Measurements from ENCODE around the gene OR8J1. TPM values are rescaled to one million over a fixed set of nuclear protein-coding genes. Genes with fewer than 3 reads are reported as not detected.
"Not testable (repeated sequence)": the region's sequence is repeated elsewhere in the genome, so short reads cannot be mapped to it uniquely, and the experiment has no call there.

The OR8J1 gene
- total RNA-seq: not detected

- Mint-ChIP-seq H3K9me3 (peaks cover 2 to 3% of the 10 kb centered on the region in 2 donors), H3K27me3 (ENCODE audit: low read depth) (no peaks in the 10 kb centered on the region), H3K27ac (no peak within 1 kb of the TSS), H3K36me3 (ENCODE audit: insufficient read depth in 2 of 2) (no peaks in the 10 kb centered on the region), H3K4me1 (ENCODE audit: low read depth) (no peaks in the 10 kb centered on the region), H3K4me3 (no peak within 1 kb of the TSS)
- DNase-seq: no peak
- no peak for ATAC-seq (replicated peaks in 1 of 2)
Observed at GRCh38 chr11:56353991-56354390, at the start of gene OR8J1. Gene OR8J1 (plus strand): TSS chr11:56354291. CDS start chr11:56360247, 5,956 bp downstream.

GRCh38 chr11:56307836-56308235 lies 46.3 kb upstream of the OR8J1 start:
- H3K9me3 Mint-ChIP-seq: peaks cover 18% of the 10 kb centered on the region in 2 donors

GRCh38 chr11:56314844-56315243 lies 39.2 kb upstream of the OR8J1 start, which contains the start of gene OR8K3:
Gene OR8K3 (plus strand): TSS chr11:56315144. CDS start chr11:56318307, 3,163 bp downstream.
- peaks cover 0 to 2% of the 10 kb centered on the region in 2 donors for H3K36me3 Mint-ChIP-seq (ENCODE audit: insufficient read depth in 2 of 2)

More at GRCh38 chr11:56307836-56308235, 46.3 kb upstream of the OR8J1 start:
- DNase-seq (no peak), ATAC-seq (replicated peaks in 1 of 2) (no peak)
- H3K4me1 Mint-ChIP-seq (ENCODE audit: low read depth): no peaks in the 10 kb centered on the region
- peaks cover 1 to 5% of the 10 kb centered on the region in 2 donors for H3K36me3 Mint-ChIP-seq (ENCODE audit: insufficient read depth in 2 of 2)
- no peaks in the 10 kb centered on the region for H3K27me3 Mint-ChIP-seq (ENCODE audit: low read depth)
- no peak overlapping the region for H3K4me3 Mint-ChIP-seq
- H3K27ac Mint-ChIP-seq: no peak overlapping the region

GRCh38 chr11:56331861-56332491 lies 22.1 kb upstream of the OR8J1 start:
- Mint-ChIP-seq H3K27ac (no peak overlapping the region), H3K4me3 (no peak overlapping the region), H3K9me3 (peaks cover 2 to 9% of the 10 kb centered on the region in 2 donors), H3K27me3 (ENCODE audit: low read depth) (no peaks in the 10 kb centered on the region), H3K4me1 (ENCODE audit: low read depth) (no peaks in the 10 kb centered on the region), H3K36me3 (ENCODE audit: insufficient read depth in 2 of 2) (peaks cover 2% of the 10 kb centered on the region in 2 donors)
- no peak for DNase-seq
- ATAC-seq (replicated peaks in 1 of 2): no peak

More at GRCh38 chr11:56314844-56315243, 39.2 kb upstream of the OR8J1 start, which contains the start of gene OR8K3:
- DNase-seq (no peak), ATAC-seq (replicated peaks in 1 of 2) (no peak)
- H3K4me3 Mint-ChIP-seq: no peak within 1 kb of the TSS
- H3K27ac Mint-ChIP-seq: no peak within 1 kb of the TSS
- H3K4me1 Mint-ChIP-seq (ENCODE audit: low read depth): no peaks in the 10 kb centered on the region
- H3K9me3 Mint-ChIP-seq: peaks cover 9 to 11% of the 10 kb centered on the region in 2 donors
- no peaks in the 10 kb centered on the region for H3K27me3 Mint-ChIP-seq (ENCODE audit: low read depth)

- ATAC-seq (replicated peaks in 1 of 2) (no peak), DNase-seq (no peak)
- Mint-ChIP-seq H3K27ac (no peak overlapping the region), H3K4me1 (ENCODE audit: low read depth) (no peaks in the 10 kb centered on the region), H3K4me3 (no peak overlapping the region), H3K9me3 (peaks cover 4 to 7% of the 10 kb centered on the region in 2 donors), H3K36me3 (ENCODE audit: insufficient read depth in 2 of 2) (peaks cover 2% of the 10 kb centered on the region in 2 donors), H3K27me3 (ENCODE audit: low read depth) (no peaks in the 10 kb centered on the region)
Observed at GRCh38 chr11:56333156-56333555, 20.9 kb upstream of the OR8J1 start.

GRCh38 chr11:56340289-56340688 lies 13.8 kb upstream of the OR8J1 start:
- peaks cover 2 to 14% of the 10 kb centered on the region in 2 donors for H3K9me3 Mint-ChIP-seq
- H3K27ac Mint-ChIP-seq: no peak overlapping the region
- no peak for DNase-seq
- H3K4me1 Mint-ChIP-seq (ENCODE audit: low read depth): no peaks in the 10 kb centered on the region
- H3K27me3 Mint-ChIP-seq (ENCODE audit: low read depth): no peaks in the 10 kb centered on the region
- no peak overlapping the region for H3K4me3 Mint-ChIP-seq
- H3K36me3 Mint-ChIP-seq (ENCODE audit: insufficient read depth in 2 of 2): no peaks in the 10 kb centered on the region
- no peak for ATAC-seq (replicated peaks in 1 of 2)

- H3K9me3 Mint-ChIP-seq: peaks cover 2 to 10% of the 10 kb centered on the region in 2 donors
- H3K36me3 Mint-ChIP-seq (ENCODE audit: insufficient read depth in 2 of 2): no peaks in the 10 kb centered on the region
- H3K4me1 Mint-ChIP-seq (ENCODE audit: low read depth): no peaks in the 10 kb centered on the region
- no peaks in the 10 kb centered on the region for H3K27me3 Mint-ChIP-seq (ENCODE audit: low read depth)
- H3K27ac Mint-ChIP-seq: no peak within 1 kb of the TSS
- no peak for DNase-seq
- no peak within 1 kb of the TSS for H3K4me3 Mint-ChIP-seq
- ATAC-seq (replicated peaks in 1 of 2): no peak
Observed at GRCh38 chr11:56345739-56346138, 8.4 kb upstream of the OR8J1 start, which contains the start of gene OR8K1. Gene OR8K1 (plus strand): TSS chr11:56346039. CDS start chr11:56346039, 0 bp downstream.

- Mint-ChIP-seq H3K9me3 (peaks cover under 1 to 11% of the 10 kb centered on the region in 2 donors), H3K27me3 (ENCODE audit: low read depth) (no peaks in the 10 kb centered on the region), H3K27ac (no peak within 1 kb of the TSS), H3K36me3 (ENCODE audit: insufficient read depth in 2 of 2) (no peaks in the 10 kb centered on the region), H3K4me1 (ENCODE audit: low read depth) (no peaks in the 10 kb centered on the region), H3K4me3 (no peak within 1 kb of the TSS)
- DNase-seq (no peak), ATAC-seq (replicated peaks in 1 of 2) (no peak)
Observed at GRCh38 chr11:56375324-56375723, 21.2 kb downstream of the OR8J1 start, which contains the start of gene OR8U1. Gene OR8U1 (plus strand): TSS chr11:56375624. CDS start chr11:56375624, 0 bp downstream.

GRCh38 chr11:56380120-56380519 lies 26.0 kb downstream of the OR8J1 start:
- ATAC-seq (replicated peaks in 1 of 2) (no peak), DNase-seq (no peak)
- Mint-ChIP-seq H3K27me3 (ENCODE audit: low read depth) (no peaks in the 10 kb centered on the region), H3K4me1 (ENCODE audit: low read depth) (no peaks in the 10 kb centered on the region), H3K4me3 (no peak overlapping the region), H3K9me3 (peaks cover 3 to 12% of the 10 kb centered on the region in 2 donors), H3K27ac (no peak overlapping the region), H3K36me3 (ENCODE audit: insufficient read depth in 2 of 2) (no peaks in the 10 kb centered on the region)

- Mint-ChIP-seq H3K27me3 (ENCODE audit: low read depth) (no peaks in the 10 kb centered on the region), H3K36me3 (ENCODE audit: insufficient read depth in 2 of 2) (no peaks in the 10 kb centered on the region), H3K27ac (no peak overlapping the region), H3K4me1 (ENCODE audit: low read depth) (no peaks in the 10 kb centered on the region), H3K4me3 (no peak overlapping the region), H3K9me3 (peaks cover 0 to 17% of the 10 kb centered on the region in 2 donors)
- no peak for DNase-seq
- ATAC-seq (replicated peaks in 1 of 2): no peak
Observed at GRCh38 chr11:56394381-56394780, 40.3 kb downstream of the OR8J1 start.

GRCh38 chr11:56396047-56396446 lies 42.0 kb downstream of the OR8J1 start:
- Mint-ChIP-seq H3K4me1 (ENCODE audit: low read depth) (no peaks in the 10 kb centered on the region), H3K27ac (no peak overlapping the region), H3K9me3 (peaks cover 0 to 14% of the 10 kb centered on the region in 2 donors), H3K36me3 (ENCODE audit: insufficient read depth in 2 of 2) (no peaks in the 10 kb centered on the region), H3K4me3 (no peak overlapping the region), H3K27me3 (ENCODE audit: low read depth) (no peaks in the 10 kb centered on the region)
- DNase-seq: no peak
- no peak for ATAC-seq (replicated peaks in 1 of 2)

- not testable (repeated sequence) for H3K9me3 Mint-ChIP-seq; H3K27ac Mint-ChIP-seq; H3K4me3 Mint-ChIP-seq; H3K36me3 Mint-ChIP-seq (ENCODE audit: insufficient read depth in 2 of 2); H3K4me1 Mint-ChIP-seq (ENCODE audit: low read depth); ATAC-seq (replicated peaks in 1 of 2); H3K27me3 Mint-ChIP-seq (ENCODE audit: low read depth); DNase-seq
Observed at GRCh38 chr11:56401858-56402461, 47.9 kb downstream of the OR8J1 start.

GRCh38 chr11:56404393-56404792 lies 50.3 kb downstream of the OR8J1 start:
- Mint-ChIP-seq H3K4me3 (no peak overlapping the region), H3K27ac (no peak overlapping the region), H3K36me3 (ENCODE audit: insufficient read depth in 2 of 2) (peaks cover 0 to 5% of the 10 kb centered on the region in 2 donors), H3K4me1 (ENCODE audit: low read depth) (no peaks in the 10 kb centered on the region), H3K9me3 (peaks cover 10 to 22% of the 10 kb centered on the region in 2 donors), H3K27me3 (ENCODE audit: low read depth) (no peaks in the 10 kb centered on the region)
- no peak for ATAC-seq (replicated peaks in 1 of 2)
- no peak for DNase-seq
